Activated CD4-positive, alpha-beta T cell treated with anti-CD3 and anti-CD28 coated beads, Interleukin-2, amount 10 ng/mL, durations not matched to agents 24 days and 14 days (primary cell): ENCODE measurements around the gene ANAPC7. TPM values are rescaled to one million over a fixed set of nuclear protein-coding genes. Genes with fewer than 3 reads are reported as not detected.
"Not testable (repeated sequence)": the region's sequence is repeated elsewhere in the genome, so short reads cannot be mapped to it uniquely, and the experiment has no call there.

Source experiments
- DNase-seq: peaks from one replicate; pipeline ENCODE4 v3.0.0; 2022
- H3K27ac Mint-ChIP-seq: one replicate; pipeline ENCODE4 v1.8.0; 2022; ENCODE audit warnings: mild to moderate bottlenecking, mixed read lengths
- H3K27me3 Mint-ChIP-seq: one replicate; pipeline ENCODE4 v1.8.0; 2022; ENCODE audit warnings: mixed read lengths
- H3K36me3 Mint-ChIP-seq: one replicate; pipeline ENCODE4 v1.8.0; 2022; ENCODE audit warnings: low read depth, mild to moderate bottlenecking, mixed read lengths
- H3K4me1 Mint-ChIP-seq: one replicate; pipeline ENCODE4 v1.8.0; 2021; ENCODE audit warnings: mixed read lengths
- H3K4me3 Mint-ChIP-seq: one replicate; pipeline ENCODE4 v1.8.0; 2022; ENCODE audit warnings: mild to moderate bottlenecking, moderate library complexity, mixed read lengths
- H3K9me3 Mint-ChIP-seq: one replicate; pipeline ENCODE4 v1.8.0; 2021; ENCODE audit warnings: mixed read lengths
- intact Hi-C: fragments of 100-400 bp; cut with micrococcal nuclease; formaldehyde crosslinking; loops from one replicate; pipeline ENCODE4 v1.15.1; 2023
- total RNA-seq: library from RNA; stranded (reverse); gene quantifications from 2 replicates; pipeline ENCODE4 v1.2.3, GENCODE V29; 2022

ANAPC7 gene
- total RNA-seq, 1 donor from 2014 or later, result 71.4 TPM

GRCh38 chr12:110370732-110371231, 32.7 kb downstream of the ANAPC7 start:
- intact Hi-C loops, result no loop called here
- no peaks in the 10 kb centered on the region for H3K9me3 Mint-ChIP-seq
- H3K4me1 Mint-ChIP-seq, result no peaks in the 10 kb centered on the region

GRCh38 chr12:110369992-110370391, 33.5 kb downstream of the ANAPC7 start:
- Mint-ChIP-seq H3K9me3 (no peaks in the 10 kb centered on the region), H3K36me3 (peaks cover 23% of the 10 kb centered on the region), H3K4me3 (no peak overlapping the region), H3K27me3 (no peaks in the 10 kb centered on the region), H3K4me1 (no peaks in the 10 kb centered on the region), H3K27ac (no peak overlapping the region)
- DNase-seq, result no peak
- intact Hi-C loops, result no loop called here

More at GRCh38 chr12:110370732-110371231, 32.7 kb downstream of the ANAPC7 start:
- no peaks in the 10 kb centered on the region for H3K27me3 Mint-ChIP-seq
- no peak overlapping the region for H3K4me3 Mint-ChIP-seq
- H3K36me3 Mint-ChIP-seq, result peaks cover 27% of the 10 kb centered on the region
- H3K27ac Mint-ChIP-seq, result no peak overlapping the region
- no peak for DNase-seq

- intact Hi-C loops, result no loop called here
- peaks cover 4% of the 10 kb centered on the region for H3K36me3 Mint-ChIP-seq
- no peaks in the 10 kb centered on the region for H3K9me3 Mint-ChIP-seq
- H3K4me1 Mint-ChIP-seq, result no peaks in the 10 kb centered on the region
- no peak overlapping the region for H3K4me3 Mint-ChIP-seq
- no peak for DNase-seq
- no peak overlapping the region for H3K27ac Mint-ChIP-seq
- no peaks in the 10 kb centered on the region for H3K27me3 Mint-ChIP-seq
These were observed 36.2 kb downstream of the ANAPC7 start for GRCh38 chr12:110367181-110367864.

- intact Hi-C loops, result no loop called here
- DNase-seq, result no peak
- Mint-ChIP-seq H3K4me3 (no peak overlapping the region), H3K27ac (no peak overlapping the region), H3K9me3 (no peaks in the 10 kb centered on the region), H3K36me3 (peaks cover 2% of the 10 kb centered on the region), H3K4me1 (no peaks in the 10 kb centered on the region), H3K27me3 (no peaks in the 10 kb centered on the region)
These were observed 37.0 kb downstream of the ANAPC7 start for GRCh38 chr12:110366321-110367142.

GRCh38 chr12:110365489-110366320, 37.8 kb downstream of the ANAPC7 start:
- Mint-ChIP-seq H3K36me3 (peaks cover 2% of the 10 kb centered on the region), H3K9me3 (no peaks in the 10 kb centered on the region), H3K27ac (no peak overlapping the region), H3K4me3 (no peak overlapping the region), H3K4me1 (no peaks in the 10 kb centered on the region), H3K27me3 (no peaks in the 10 kb centered on the region)
- intact Hi-C loops, result no loop called here
- no peak for DNase-seq

- no peaks in the 10 kb centered on the region for H3K36me3 Mint-ChIP-seq
- no peaks in the 10 kb centered on the region for H3K27me3 Mint-ChIP-seq
- H3K9me3 Mint-ChIP-seq, result no peaks in the 10 kb centered on the region
- intact Hi-C loops, result no loop called here
- H3K4me3 Mint-ChIP-seq, result no peak overlapping the region
- no peaks in the 10 kb centered on the region for H3K4me1 Mint-ChIP-seq
- DNase-seq, result no peak
- H3K27ac Mint-ChIP-seq, result no peak overlapping the region
These were observed 42.3 kb downstream of the ANAPC7 start for GRCh38 chr12:110361216-110361615.

- H3K9me3 Mint-ChIP-seq, H3K4me3 Mint-ChIP-seq, H3K36me3 Mint-ChIP-seq, DNase-seq, intact Hi-C loops, H3K27me3 Mint-ChIP-seq, H3K27ac Mint-ChIP-seq: not testable (repeated sequence)
- peaks cover 15% of the 10 kb centered on the region for H3K4me1 Mint-ChIP-seq
These were observed 45.0 kb downstream of the ANAPC7 start for GRCh38 chr12:110358384-110359097.

GRCh38 chr12:110355073-110355472, 48.4 kb downstream of the ANAPC7 start:
- H3K27me3 Mint-ChIP-seq, result no peaks in the 10 kb centered on the region
- H3K4me3 Mint-ChIP-seq, result no peak overlapping the region
- peaks cover 2% of the 10 kb centered on the region for H3K36me3 Mint-ChIP-seq
- peaks cover 20% of the 10 kb centered on the region for H3K4me1 Mint-ChIP-seq
- DNase-seq, result peak; percentile 76
- H3K9me3 Mint-ChIP-seq, result no peaks in the 10 kb centered on the region
- intact Hi-C loops, result loop anchor here (1.0 kb wide), 1 partner anchor 76 kb away; no protein-coding TSS in a partner anchor
- no peak overlapping the region for H3K27ac Mint-ChIP-seq

GRCh38 chr12:110354172-110354780, 49.2 kb downstream of the ANAPC7 start:
- intact Hi-C loops, result no loop called here
- DNase-seq, result no peak
- H3K27ac Mint-ChIP-seq, result no peak overlapping the region
- H3K9me3 Mint-ChIP-seq, result no peaks in the 10 kb centered on the region
- H3K4me3 Mint-ChIP-seq, result no peak overlapping the region
- H3K36me3 Mint-ChIP-seq, result peaks cover 5% of the 10 kb centered on the region
- no peaks in the 10 kb centered on the region for H3K27me3 Mint-ChIP-seq
- peaks cover 28% of the 10 kb centered on the region for H3K4me1 Mint-ChIP-seq

- Mint-ChIP-seq H3K4me3 (no peak overlapping the region), H3K4me1 (peaks cover 36% of the 10 kb centered on the region), H3K27me3 (no peaks in the 10 kb centered on the region), H3K36me3 (peaks cover 7% of the 10 kb centered on the region), H3K9me3 (no peaks in the 10 kb centered on the region), H3K27ac (no peak overlapping the region)
- intact Hi-C loops, result no loop called here
- no peak for DNase-seq
These were observed 50.1 kb downstream of the ANAPC7 start for GRCh38 chr12:110353211-110353965.

- Mint-ChIP-seq H3K4me1 (peaks cover 43% of the 10 kb centered on the region), H3K36me3 (peaks cover 15% of the 10 kb centered on the region), H3K27ac (no peak overlapping the region), H3K27me3 (no peaks in the 10 kb centered on the region), H3K9me3 (no peaks in the 10 kb centered on the region), H3K4me3 (no peak overlapping the region)
- intact Hi-C loops, result no loop called here
- no peak for DNase-seq
These were observed 51.1 kb downstream of the ANAPC7 start for GRCh38 chr12:110352401-110352800.

- Mint-ChIP-seq H3K36me3 (peaks cover 26% of the 10 kb centered on the region), H3K4me1 (peaks cover 45% of the 10 kb centered on the region), H3K27me3 (no peaks in the 10 kb centered on the region), H3K9me3 (no peaks in the 10 kb centered on the region), H3K27ac (no peak overlapping the region), H3K4me3 (no peak overlapping the region)
- DNase-seq, result no peak
- intact Hi-C loops, result no loop called here
These were observed 52.4 kb downstream of the ANAPC7 start for GRCh38 chr12:110351119-110351518.
